ENCODE data around the gene THBD. TPM values are rescaled to one million over a fixed set of nuclear protein-coding genes. Genes with fewer than 3 reads are reported as not detected.
"Not testable (repeated sequence)": the region's sequence is repeated elsewhere in the genome, so short reads cannot be mapped to it uniquely, and the experiment has no call there.

The THBD gene
- total RNA-seq, 1 experiment from 2014 or later: 15.8 TPM

GRCh38 chr20:23039136-23039875 lies 10.2 kb downstream of the THBD start:
- no peak for DNase-seq (ENCODE audit: extremely low read depth, low read depth)

- DNase-seq (ENCODE audit: extremely low read depth, low read depth): no peak
These were observed 12.4 kb downstream of the THBD start for GRCh38 chr20:23037017-23037481.

- DNase-seq (ENCODE audit: extremely low read depth, low read depth): no peak
These were observed 13.1 kb downstream of the THBD start for GRCh38 chr20:23036371-23036770.

- DNase-seq (ENCODE audit: extremely low read depth, low read depth): no peak
These were observed 13.7 kb downstream of the THBD start for GRCh38 chr20:23035731-23036130.

- no peak for DNase-seq (ENCODE audit: extremely low read depth, low read depth)
These were observed 14.5 kb downstream of the THBD start, which contains the start of gene SSTR4 for GRCh38 chr20:23034721-23035671. Gene SSTR4, plus strand, starts transcription at chr20:23035312. Its CDS starts 172 bp downstream, at chr20:23035484.

- no peak for DNase-seq (ENCODE audit: extremely low read depth, low read depth)
These were observed 15.6 kb downstream of the THBD start for GRCh38 chr20:23033918-23034317.

GRCh38 chr20:23032750-23033078 lies 16.8 kb downstream of the THBD start:
- DNase-seq (ENCODE audit: extremely low read depth, low read depth): no peak

- no peak for DNase-seq (ENCODE audit: extremely low read depth, low read depth)
These were observed 17.3 kb downstream of the THBD start for GRCh38 chr20:23032056-23032749.

- DNase-seq (ENCODE audit: extremely low read depth, low read depth): no peak
These were observed 18.1 kb downstream of the THBD start for GRCh38 chr20:23031346-23031745.

- no peak for DNase-seq (ENCODE audit: extremely low read depth, low read depth)
These were observed 20.1 kb downstream of the THBD start for GRCh38 chr20:23029324-23029723.

- no peak for DNase-seq (ENCODE audit: extremely low read depth, low read depth)
These were observed 21.1 kb downstream of the THBD start for GRCh38 chr20:23028392-23028791.

GRCh38 chr20:23027721-23028120 lies 21.8 kb downstream of the THBD start:
- no peak for DNase-seq (ENCODE audit: extremely low read depth, low read depth)

- not testable (repeated sequence) for DNase-seq (ENCODE audit: extremely low read depth, low read depth)
These were observed 24.0 kb downstream of the THBD start for GRCh38 chr20:23025503-23025902.

GRCh38 chr20:23024701-23025100 lies 24.8 kb downstream of the THBD start:
- no peak for DNase-seq (ENCODE audit: extremely low read depth, low read depth)

- DNase-seq (ENCODE audit: extremely low read depth, low read depth): no peak
These were observed 25.8 kb downstream of the THBD start for GRCh38 chr20:23023621-23024177.

- no peak for DNase-seq (ENCODE audit: extremely low read depth, low read depth)
These were observed 26.6 kb downstream of the THBD start for GRCh38 chr20:23022849-23023248.

- DNase-seq (ENCODE audit: extremely low read depth, low read depth): no peak
These were observed 27.5 kb downstream of the THBD start for GRCh38 chr20:23021951-23022350.

- no peak for DNase-seq (ENCODE audit: extremely low read depth, low read depth)
These were observed 27.9 kb downstream of the THBD start for GRCh38 chr20:23021541-23021940.

GRCh38 chr20:23020230-23021018 lies 29.0 kb downstream of the THBD start:
- no peak for DNase-seq (ENCODE audit: extremely low read depth, low read depth)

GRCh38 chr20:23019403-23019802 lies 30.1 kb downstream of the THBD start:
- no peak for DNase-seq (ENCODE audit: extremely low read depth, low read depth)
